ENCODE measurements around the gene EPN1. TPM values are rescaled to one million over a fixed set of nuclear protein-coding genes. Genes with fewer than 3 reads are reported as not detected.

The EPN1 gene
- total and polyA plus RNA-seq, 2 of the 13 experiments (the other 11 are each of a cell fraction or from before 2014, with no cell fraction given), result 28.9 to 31.7 TPM

DNA sequence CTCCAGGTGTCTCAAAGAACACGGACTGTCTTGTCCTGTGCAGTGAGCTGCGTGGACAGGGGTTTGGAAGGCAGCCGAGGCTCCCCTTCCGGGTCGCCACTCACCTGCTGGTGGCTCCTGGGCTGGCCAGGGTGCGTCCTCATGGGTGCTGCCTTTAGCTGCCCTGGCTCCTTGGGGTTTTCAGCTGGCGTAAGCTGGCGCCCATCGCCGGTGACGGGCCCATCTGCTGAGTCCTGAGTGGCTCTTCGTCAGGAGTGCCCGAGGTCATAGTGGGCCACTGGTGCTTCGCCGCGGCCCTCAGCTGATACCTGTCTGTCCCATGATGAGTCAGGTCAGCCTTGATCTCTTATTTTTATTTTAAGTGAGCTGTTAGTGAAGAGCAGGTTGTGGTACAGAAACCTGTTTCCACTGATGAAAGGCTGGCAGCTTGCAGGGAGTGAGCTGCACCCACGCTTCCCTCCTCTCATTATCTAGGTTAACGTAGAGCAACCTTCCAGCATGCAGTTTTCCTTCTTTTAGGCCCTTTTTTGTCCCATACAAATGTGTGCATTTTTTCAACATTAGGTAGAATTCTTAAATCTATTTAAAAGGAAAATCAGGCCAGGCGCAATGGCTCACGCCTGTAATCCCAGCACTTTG lies 18.4 kb downstream of the EPN1 start (continued):
- TF ChIP-seq, protein P1, sequence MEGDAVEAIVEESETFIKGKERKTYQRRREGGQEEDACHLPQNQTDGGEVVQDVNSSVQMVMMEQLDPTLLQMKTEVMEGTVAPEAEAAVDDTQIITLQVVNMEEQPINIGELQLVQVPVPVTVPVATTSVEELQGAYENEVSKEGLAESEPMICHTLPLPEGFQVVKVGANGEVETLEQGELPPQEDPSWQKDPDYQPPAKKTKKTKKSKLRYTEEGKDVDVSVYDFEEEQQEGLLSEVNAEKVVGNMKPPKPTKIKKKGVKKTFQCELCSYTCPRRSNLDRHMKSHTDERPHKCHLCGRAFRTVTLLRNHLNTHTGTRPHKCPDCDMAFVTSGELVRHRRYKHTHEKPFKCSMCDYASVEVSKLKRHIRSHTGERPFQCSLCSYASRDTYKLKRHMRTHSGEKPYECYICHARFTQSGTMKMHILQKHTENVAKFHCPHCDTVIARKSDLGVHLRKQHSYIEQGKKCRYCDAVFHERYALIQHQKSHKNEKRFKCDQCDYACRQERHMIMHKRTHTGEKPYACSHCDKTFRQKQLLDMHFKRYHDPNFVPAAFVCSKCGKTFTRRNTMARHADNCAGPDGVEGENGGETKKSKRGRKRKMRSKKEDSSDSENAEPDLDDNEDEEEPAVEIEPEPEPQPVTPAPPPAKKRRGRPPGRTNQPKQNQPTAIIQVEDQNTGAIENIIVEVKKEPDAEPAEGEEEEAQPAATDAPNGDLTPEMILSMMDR (CRISPR knock-in tag; IDR thresholded peaks at IDR 0.05), result no peak
- TF ChIP-seq ZSCAN31 (CRISPR knock-in tag; IDR thresholded peaks at IDR 0.05; ENCODE audit: low read depth), result no peak
- no peak for TF ChIP-seq YY1 (IDR thresholded peaks at IDR 0.05; ENCODE audit: insufficient read depth, insufficient replicate concordance, low read depth, low read length)
- no peak for TF ChIP-seq NR2F1 (CRISPR knock-in tag; IDR thresholded peaks at IDR 0.05)
- TF ChIP-seq, protein P2, sequence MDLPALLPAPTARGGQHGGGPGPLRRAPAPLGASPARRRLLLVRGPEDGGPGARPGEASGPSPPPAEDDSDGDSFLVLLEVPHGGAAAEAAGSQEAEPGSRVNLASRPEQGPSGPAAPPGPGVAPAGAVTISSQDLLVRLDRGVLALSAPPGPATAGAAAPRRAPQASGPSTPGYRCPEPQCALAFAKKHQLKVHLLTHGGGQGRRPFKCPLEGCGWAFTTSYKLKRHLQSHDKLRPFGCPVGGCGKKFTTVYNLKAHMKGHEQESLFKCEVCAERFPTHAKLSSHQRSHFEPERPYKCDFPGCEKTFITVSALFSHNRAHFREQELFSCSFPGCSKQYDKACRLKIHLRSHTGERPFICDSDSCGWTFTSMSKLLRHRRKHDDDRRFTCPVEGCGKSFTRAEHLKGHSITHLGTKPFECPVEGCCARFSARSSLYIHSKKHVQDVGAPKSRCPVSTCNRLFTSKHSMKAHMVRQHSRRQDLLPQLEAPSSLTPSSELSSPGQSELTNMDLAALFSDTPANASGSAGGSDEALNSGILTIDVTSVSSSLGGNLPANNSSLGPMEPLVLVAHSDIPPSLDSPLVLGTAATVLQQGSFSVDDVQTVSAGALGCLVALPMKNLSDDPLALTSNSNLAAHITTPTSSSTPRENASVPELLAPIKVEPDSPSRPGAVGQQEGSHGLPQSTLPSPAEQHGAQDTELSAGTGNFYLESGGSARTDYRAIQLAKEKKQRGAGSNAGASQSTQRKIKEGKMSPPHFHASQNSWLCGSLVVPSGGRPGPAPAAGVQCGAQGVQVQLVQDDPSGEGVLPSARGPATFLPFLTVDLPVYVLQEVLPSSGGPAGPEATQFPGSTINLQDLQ (CRISPR knock-in tag; IDR thresholded peaks at IDR 0.05), result no peak
- no peak for TF ChIP-seq GABPB1 (CRISPR knock-in tag; IDR thresholded peaks at IDR 0.05)
- TF ChIP-seq NFYC (CRISPR knock-in tag; IDR thresholded peaks at IDR 0.05), result no peak
- TF ChIP-seq, protein P3, sequence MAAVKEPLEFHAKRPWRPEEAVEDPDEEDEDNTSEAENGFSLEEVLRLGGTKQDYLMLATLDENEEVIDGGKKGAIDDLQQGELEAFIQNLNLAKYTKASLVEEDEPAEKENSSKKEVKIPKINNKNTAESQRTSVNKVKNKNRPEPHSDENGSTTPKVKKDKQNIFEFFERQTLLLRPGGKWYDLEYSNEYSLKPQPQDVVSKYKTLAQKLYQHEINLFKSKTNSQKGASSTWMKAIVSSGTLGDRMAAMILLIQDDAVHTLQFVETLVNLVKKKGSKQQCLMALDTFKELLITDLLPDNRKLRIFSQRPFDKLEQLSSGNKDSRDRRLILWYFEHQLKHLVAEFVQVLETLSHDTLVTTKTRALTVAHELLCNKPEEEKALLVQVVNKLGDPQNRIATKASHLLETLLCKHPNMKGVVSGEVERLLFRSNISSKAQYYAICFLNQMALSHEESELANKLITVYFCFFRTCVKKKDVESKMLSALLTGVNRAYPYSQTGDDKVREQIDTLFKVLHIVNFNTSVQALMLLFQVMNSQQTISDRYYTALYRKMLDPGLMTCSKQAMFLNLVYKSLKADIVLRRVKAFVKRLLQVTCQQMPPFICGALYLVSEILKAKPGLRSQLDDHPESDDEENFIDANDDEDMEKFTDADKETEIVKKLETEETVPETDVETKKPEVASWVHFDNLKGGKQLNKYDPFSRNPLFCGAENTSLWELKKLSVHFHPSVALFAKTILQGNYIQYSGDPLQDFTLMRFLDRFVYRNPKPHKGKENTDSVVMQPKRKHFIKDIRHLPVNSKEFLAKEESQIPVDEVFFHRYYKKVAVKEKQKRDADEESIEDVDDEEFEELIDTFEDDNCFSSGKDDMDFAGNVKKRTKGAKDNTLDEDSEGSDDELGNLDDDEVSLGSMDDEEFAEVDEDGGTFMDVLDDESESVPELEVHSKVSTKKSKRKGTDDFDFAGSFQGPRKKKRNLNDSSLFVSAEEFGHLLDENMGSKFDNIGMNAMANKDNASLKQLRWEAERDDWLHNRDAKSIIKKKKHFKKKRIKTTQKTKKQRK (IDR thresholded peaks at IDR 0.05; ENCODE audit: low read length), result no peak
- no peak for TF ChIP-seq MXD4 (CRISPR knock-in tag; IDR thresholded peaks at IDR 0.05)
- TF ChIP-seq ZNF24 (IDR thresholded peaks at IDR 0.05), result no peak
